HG02623 (cell line): ENCODE data around the gene ATF6.
"Not testable (repeated sequence)": the region's sequence is repeated elsewhere in the genome, so short reads cannot be mapped to it uniquely, and the experiment has no call there.

ENCODE experiments used
- ATAC-seq: cut with Tn5 transposase; IDR thresholded peaks from one replicate; pipeline ENCODE4 v1.9.1; 2021; ENCODE audit warnings: moderate library complexity; ENCODE audit not compliant: unreplicated experiment

Gene ATF6

GRCh38 chr1:161733526-161733925, 32.6 kb upstream of the ATF6 start:
- no peak for ATAC-seq

GRCh38 chr1:161735837-161736236, 30.3 kb upstream of the ATF6 start:
- no peak for ATAC-seq

- ATAC-seq, result no peak
Measured at GRCh38 chr1:161736335-161736969, 29.7 kb upstream of the ATF6 start.

- no peak for ATAC-seq
Measured at GRCh38 chr1:161737625-161738024, 28.5 kb upstream of the ATF6 start.

- peak; percentile 60 for ATAC-seq
Measured at GRCh38 chr1:161738627-161739287, 27.4 kb upstream of the ATF6 start.

GRCh38 chr1:161739865-161740566, 26.1 kb upstream of the ATF6 start:
- no peak for ATAC-seq

GRCh38 chr1:161740921-161741320, 25.2 kb upstream of the ATF6 start:
- no peak for ATAC-seq

GRCh38 chr1:161743231-161743630, 22.9 kb upstream of the ATF6 start:
- no peak for ATAC-seq

- no peak for ATAC-seq
Measured at GRCh38 chr1:161747801-161748200, 18.3 kb upstream of the ATF6 start.

- peak; percentile 97 for ATAC-seq
Measured at GRCh38 chr1:161749509-161750407, 16.4 kb upstream of the ATF6 start, which contains the start of gene DUSP12. DUSP12 (plus strand) TSS chr1:161749786; CDS start chr1:161749802, 16 bp downstream.

- no peak for ATAC-seq
Measured at GRCh38 chr1:161763522-161764098, 2.5 kb upstream of the ATF6 start.

GRCh38 chr1:161768461-161768860, 2.3 kb downstream of the ATF6 start:
- ATAC-seq, result no peak

GRCh38 chr1:161768986-161769672, 3.0 kb downstream of the ATF6 start:
- no peak for ATAC-seq

- not testable (repeated sequence) for ATAC-seq
Measured at GRCh38 chr1:161769673-161770045, 3.5 kb downstream of the ATF6 start.

GRCh38 chr1:161770250-161770649, 4.1 kb downstream of the ATF6 start:
- no peak for ATAC-seq

GRCh38 chr1:161771161-161771560, 5.0 kb downstream of the ATF6 start:
- no peak for ATAC-seq

GRCh38 chr1:161771973-161772372, 5.9 kb downstream of the ATF6 start:
- no peak for ATAC-seq

GRCh38 chr1:161772397-161772796, 6.3 kb downstream of the ATF6 start:
- ATAC-seq, result no peak

- no peak for ATAC-seq
Measured at GRCh38 chr1:161773791-161774190, 7.7 kb downstream of the ATF6 start.

GRCh38 chr1:161777261-161777660, 11.1 kb downstream of the ATF6 start:
- ATAC-seq, result no peak
